ENCODE results near the gene ROR2. TPM values are rescaled to one million over a fixed set of nuclear protein-coding genes. Genes with fewer than 3 reads are reported as not detected.
"Not testable (repeated sequence)": the region's sequence is repeated elsewhere in the genome, so short reads cannot be mapped to it uniquely, and the experiment has no call there.

ROR2 gene
- total RNA-seq, 3 donors from 2014 or later (not counting 1 experiment from before 2014, with no cell fraction given): 1.7 TPM; not detected in 2

DNA sequence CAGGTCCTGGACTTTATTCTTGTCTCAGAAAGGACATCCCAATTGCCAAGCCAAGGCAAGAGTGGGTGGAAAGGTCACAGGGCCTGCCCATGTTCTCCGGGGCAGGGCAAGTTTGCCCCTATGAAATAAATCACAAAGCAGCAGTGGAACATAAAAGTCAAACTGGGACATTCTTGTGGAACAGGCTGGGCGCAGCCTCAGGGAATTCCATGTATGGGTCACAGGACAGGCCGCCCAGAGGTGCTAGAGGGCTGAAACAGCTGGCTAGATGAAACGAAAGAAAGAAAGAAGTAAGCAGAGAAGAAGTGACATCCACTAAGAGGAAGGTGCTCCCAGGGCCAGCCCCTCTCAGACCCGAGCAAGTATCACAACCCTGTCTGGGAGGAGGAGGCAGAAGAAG is 307.3 kb downstream of the ROR2 start:
- Mint-ChIP-seq H3K9me3 (no peaks in the 10 kb centered on the region), H3K27ac (no peak overlapping the region), H3K36me3 (no peaks in the 10 kb centered on the region), H3K4me1 (no peaks in the 10 kb centered on the region), H3K4me3 (no peak overlapping the region), H3K27me3 (ENCODE audit: low read depth in 2 of 2) (peaks cover 15 to 31% of the 10 kb centered on the region in 2 donors)
- intact Hi-C loops (cut with micrococcal nuclease): no loop called here
- H3K9me3 ChIP-seq (ENCODE audit: control insufficient read depth, insufficient read depth, low read length): peaks cover 4% of the 10 kb centered on the region
- 84% methylated on average over 5 of the region's 5 CpGs for WGBS (ENCODE audit: insufficient coverage)
- H3K27ac ChIP-seq (ENCODE audit: low read length): no peak overlapping the region
- ATAC-seq (no peak), DNase-seq (no peak)
- H3K4me3 ChIP-seq (ENCODE audit: low read length): no peak overlapping the region
- no peaks in the 10 kb centered on the region for H3K27me3 ChIP-seq (ENCODE audit: control insufficient read depth, insufficient read depth, low read length)
- TF ChIP-seq, protein P1, sequence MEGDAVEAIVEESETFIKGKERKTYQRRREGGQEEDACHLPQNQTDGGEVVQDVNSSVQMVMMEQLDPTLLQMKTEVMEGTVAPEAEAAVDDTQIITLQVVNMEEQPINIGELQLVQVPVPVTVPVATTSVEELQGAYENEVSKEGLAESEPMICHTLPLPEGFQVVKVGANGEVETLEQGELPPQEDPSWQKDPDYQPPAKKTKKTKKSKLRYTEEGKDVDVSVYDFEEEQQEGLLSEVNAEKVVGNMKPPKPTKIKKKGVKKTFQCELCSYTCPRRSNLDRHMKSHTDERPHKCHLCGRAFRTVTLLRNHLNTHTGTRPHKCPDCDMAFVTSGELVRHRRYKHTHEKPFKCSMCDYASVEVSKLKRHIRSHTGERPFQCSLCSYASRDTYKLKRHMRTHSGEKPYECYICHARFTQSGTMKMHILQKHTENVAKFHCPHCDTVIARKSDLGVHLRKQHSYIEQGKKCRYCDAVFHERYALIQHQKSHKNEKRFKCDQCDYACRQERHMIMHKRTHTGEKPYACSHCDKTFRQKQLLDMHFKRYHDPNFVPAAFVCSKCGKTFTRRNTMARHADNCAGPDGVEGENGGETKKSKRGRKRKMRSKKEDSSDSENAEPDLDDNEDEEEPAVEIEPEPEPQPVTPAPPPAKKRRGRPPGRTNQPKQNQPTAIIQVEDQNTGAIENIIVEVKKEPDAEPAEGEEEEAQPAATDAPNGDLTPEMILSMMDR (IDR thresholded peaks at IDR 0.05): no peak
- no peaks in the 10 kb centered on the region for H3K36me3 ChIP-seq (ENCODE audit: control insufficient read depth, insufficient read depth, low read length)
- H3K4me1 ChIP-seq (ENCODE audit: control insufficient read depth, insufficient read depth, low read length): no peaks in the 10 kb centered on the region

GRCh38 chr9:91640428-91640827 is 309.6 kb downstream of the ROR2 start:
- no peaks in the 10 kb centered on the region for H3K36me3 Mint-ChIP-seq
- Histone ChIP-seq H3K27me3 (ENCODE audit: control insufficient read depth, insufficient read depth, low read length) (no peaks in the 10 kb centered on the region), H3K27ac (ENCODE audit: low read length) (no peak overlapping the region), H3K4me3 (ENCODE audit: low read length) (no peak overlapping the region), H3K9me3 (ENCODE audit: control insufficient read depth, insufficient read depth, low read length) (peaks cover 4% of the 10 kb centered on the region), H3K4me1 (ENCODE audit: control insufficient read depth, insufficient read depth, low read length) (no peaks in the 10 kb centered on the region), H3K36me3 (ENCODE audit: control insufficient read depth, insufficient read depth, low read length) (no peaks in the 10 kb centered on the region)
- intact Hi-C loops (cut with micrococcal nuclease): no loop called here
- DNase-seq (no peak), ATAC-seq (no peak)
- peaks cover 8 to 10% of the 10 kb centered on the region in 2 donors for H3K27me3 Mint-ChIP-seq (ENCODE audit: low read depth in 2 of 2)
- H3K4me1 Mint-ChIP-seq: no peaks in the 10 kb centered on the region
- no peak overlapping the region for H3K27ac Mint-ChIP-seq
- 100% methylated on average over 2 of the region's 2 CpGs for WGBS (ENCODE audit: insufficient coverage)
- H3K4me3 Mint-ChIP-seq: no peak overlapping the region
- TF ChIP-seq, protein P1 (IDR thresholded peaks at IDR 0.05): no peak
- no peaks in the 10 kb centered on the region for H3K9me3 Mint-ChIP-seq

GRCh38 chr9:91639054-91639453 is 311.0 kb downstream of the ROR2 start:
- DNase-seq (no peak), ATAC-seq (no peak)
- Mint-ChIP-seq H3K9me3 (peaks cover 0 to 4% of the 10 kb centered on the region in 2 donors), H3K36me3 (no peaks in the 10 kb centered on the region), H3K27ac (no peak overlapping the region), H3K4me3 (no peak overlapping the region), H3K4me1 (no peaks in the 10 kb centered on the region), H3K27me3 (ENCODE audit: low read depth in 2 of 2) (peaks cover 14 to 15% of the 10 kb centered on the region in 2 donors)
- peaks cover 4% of the 10 kb centered on the region for H3K9me3 ChIP-seq (ENCODE audit: control insufficient read depth, insufficient read depth, low read length)
- H3K4me1 ChIP-seq (ENCODE audit: control insufficient read depth, insufficient read depth, low read length): no peaks in the 10 kb centered on the region
- no peak overlapping the region for H3K27ac ChIP-seq (ENCODE audit: low read length)
- H3K27me3 ChIP-seq (ENCODE audit: control insufficient read depth, insufficient read depth, low read length): peaks cover 2% of the 10 kb centered on the region
- intact Hi-C loops (cut with micrococcal nuclease): no loop called here
- H3K36me3 ChIP-seq (ENCODE audit: control insufficient read depth, insufficient read depth, low read length): no peaks in the 10 kb centered on the region
- H3K4me3 ChIP-seq (ENCODE audit: low read length): no peak overlapping the region
- 86% methylated on average over 1 of the region's 1 CpG for WGBS (ENCODE audit: insufficient coverage)
- TF ChIP-seq, protein P1 (IDR thresholded peaks at IDR 0.05): no peak

- H3K27ac ChIP-seq (ENCODE audit: low read length); H3K9me3 ChIP-seq (ENCODE audit: control insufficient read depth, insufficient read depth, low read length); H3K4me1 Mint-ChIP-seq; DNase-seq; H3K36me3 Mint-ChIP-seq; H3K4me3 Mint-ChIP-seq; H3K27me3 ChIP-seq (ENCODE audit: control insufficient read depth, insufficient read depth, low read length); ATAC-seq; intact Hi-C loops (cut with micrococcal nuclease); H3K9me3 Mint-ChIP-seq; H3K4me3 ChIP-seq (ENCODE audit: low read length); H3K36me3 ChIP-seq (ENCODE audit: control insufficient read depth, insufficient read depth, low read length); H3K4me1 ChIP-seq (ENCODE audit: control insufficient read depth, insufficient read depth, low read length); H3K27ac Mint-ChIP-seq: not testable (repeated sequence)
- 94% methylated on average over 7 of the region's 7 CpGs for WGBS (ENCODE audit: insufficient coverage)
- H3K27me3 Mint-ChIP-seq (ENCODE audit: low read depth in 2 of 2): peaks cover 32 to 44% of the 10 kb centered on the region in 2 donors
Measured at GRCh38 chr9:91634832-91635231, 315.2 kb downstream of the ROR2 start.

Measured in natural killer cell (primary cell).